K562 (cell line): ENCODE measurements around the gene LRRC4B.

Experiments
- EP300 ChIP-seq: IDR thresholded peaks from 2 replicates; pipeline ENCODE4 v1.6.1; 2012; ENCODE audit warnings: low read length, improper control_type of control experiment
- ESRRA ChIP-seq: fragments of 450-650 bp; IDR thresholded peaks from 2 replicates; pipeline ENCODE4 v1.6.1; 2014; ENCODE audit warnings: low read depth, mild to moderate bottlenecking, moderate library complexity, borderline replicate concordance
- JUND ChIP-seq, 2 experiments: IDR thresholded peaks; 2 replicates in 1 of 2; 3 replicates in 1 of 2; pipeline ENCODE4 v1.6.1; 2011; ENCODE audit warnings: borderline replicate concordance in 2 of 2, low read depth in 2 of 2, low read length in 2 of 2, improper control_type of control experiment in 1 of 2, missing biosample characterization in 1 of 2, missing genetic modification characterization in 1 of 2, missing genetic modification reagents in 1 of 2
- MYC ChIP-seq, 2 experiments: fragments of 250-450 bp in 1 of 2; sonication (Bioruptor Pico) in 1 of 2; IDR thresholded peaks; 2 replicates each; pipeline versions ENCODE4 v1.5.1 to v1.6.1; 2012 to 2021; ENCODE audit warnings: low read depth in 2 of 2, borderline replicate concordance in 1 of 2, improper control_type of control experiment in 1 of 2, low read length in 1 of 2, mild to moderate bottlenecking in 1 of 2, moderate library complexity in 1 of 2
- PML ChIP-seq: IDR thresholded peaks from 2 replicates; pipeline ENCODE4 v1.6.1; 2012; ENCODE audit warnings: low read length, inconsistent platforms

GRCh38 chr19:50565984-50566903 is 2.0 kb downstream of the LRRC4B start:
- TF ChIP-seq ESRRA (no peak), JUND (IDR thresholded peaks at IDR 0.05; ENCODE audit: borderline replicate concordance, low read depth, low read length) (no peak), JUND (tag; IDR thresholded peaks at IDR 0.05; ENCODE audit: borderline replicate concordance, low read depth, low read length) (no peak), PML (no peak), MYC (IDR thresholded peaks at IDR 0.05; ENCODE audit: low read depth, low read length) (no peak), MYC (CRISPR knock-in tag; IDR thresholded peaks at IDR 0.05; ENCODE audit: borderline replicate concordance, low read depth) (no peak), EP300 (no peak)
